Activated naive CD4-positive, alpha-beta T cell treated with anti-CD3 and anti-CD28 coated beads, Interleukin-2, amount 10 ng/mL, durations not matched to agents 7 days and 5 days (primary cell): Measurements from ENCODE around the gene DPYSL5.

Experiments used
- CTCF ChIA-PET: fragments of 350-600 bp; sonication (Branson Sonifier 250); formaldehyde crosslinking; loops from one replicate; lab custom pipeline; 2021; ENCODE audit warnings: antibody characterized with exemption; lab: Charles Lee
- DNase-seq: peaks from one replicate; pipeline ENCODE4 v3.0.0-alpha.2; 2020
- H3K27ac Mint-ChIP-seq: one replicate; pipeline ENCODE4 v1.8.0; 2021; ENCODE audit warnings: mild to moderate bottlenecking, moderate library complexity, mixed read lengths
- H3K27me3 Mint-ChIP-seq: one replicate; pipeline ENCODE4 v1.8.0; 2021; ENCODE audit warnings: mild to moderate bottlenecking, mixed read lengths
- H3K36me3 Mint-ChIP-seq: one replicate; pipeline ENCODE4 v1.8.0; 2021; ENCODE audit warnings: mixed read lengths
- H3K4me1 Mint-ChIP-seq: one replicate; pipeline ENCODE4 v1.8.0; 2021; ENCODE audit warnings: mixed read lengths
- H3K4me3 Mint-ChIP-seq: one replicate; pipeline ENCODE4 v1.8.0; 2021; ENCODE audit warnings: mild to moderate bottlenecking, moderate library complexity, mixed read lengths
- H3K9me3 Mint-ChIP-seq: one replicate; pipeline ENCODE4 v1.8.0; 2021; ENCODE audit warnings: mixed read lengths

Gene DPYSL5

DNA sequence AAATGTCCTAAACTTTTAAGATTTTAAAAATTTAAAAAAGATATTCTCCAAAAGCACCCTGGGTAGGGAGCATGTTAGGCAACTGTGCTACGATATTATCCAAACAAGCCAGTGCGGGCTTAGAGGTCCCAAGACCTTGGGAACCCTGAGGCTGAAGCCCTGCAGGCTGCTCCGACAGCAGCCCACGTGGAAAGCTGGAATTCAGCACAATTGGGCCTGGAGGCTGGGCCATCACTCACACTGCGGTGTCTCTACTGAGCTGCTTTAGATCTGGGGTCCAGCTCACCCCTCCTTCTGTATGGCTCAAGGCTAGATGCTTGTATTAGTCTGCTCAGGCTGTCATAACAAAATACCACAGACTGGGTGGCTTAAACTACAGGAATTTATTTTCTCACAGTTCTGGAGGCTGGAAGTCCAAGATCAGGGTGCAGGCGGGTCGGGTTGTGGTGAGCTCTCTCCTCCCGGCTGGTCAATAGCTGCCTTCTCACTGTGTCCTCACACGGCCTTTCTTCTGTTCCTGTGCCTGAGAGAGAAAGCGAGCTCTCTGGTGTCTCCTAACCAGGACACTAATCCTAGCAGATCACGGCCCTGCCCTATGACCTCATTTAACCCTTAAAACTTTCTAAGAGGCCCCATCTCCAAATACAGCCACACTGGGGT, 42.5 kb downstream of the DPYSL5 start:
- no peaks in the 10 kb centered on the region for H3K9me3 Mint-ChIP-seq
- DNase-seq, result no peak
- no peaks in the 10 kb centered on the region for H3K36me3 Mint-ChIP-seq
- no peak overlapping the region for H3K4me3 Mint-ChIP-seq
- H3K4me1 Mint-ChIP-seq, result no peaks in the 10 kb centered on the region
- peaks cover 27% of the 10 kb centered on the region for H3K27me3 Mint-ChIP-seq
- H3K27ac Mint-ChIP-seq, result no peak overlapping the region
- CTCF ChIA-PET, result no interaction called here

DNA sequence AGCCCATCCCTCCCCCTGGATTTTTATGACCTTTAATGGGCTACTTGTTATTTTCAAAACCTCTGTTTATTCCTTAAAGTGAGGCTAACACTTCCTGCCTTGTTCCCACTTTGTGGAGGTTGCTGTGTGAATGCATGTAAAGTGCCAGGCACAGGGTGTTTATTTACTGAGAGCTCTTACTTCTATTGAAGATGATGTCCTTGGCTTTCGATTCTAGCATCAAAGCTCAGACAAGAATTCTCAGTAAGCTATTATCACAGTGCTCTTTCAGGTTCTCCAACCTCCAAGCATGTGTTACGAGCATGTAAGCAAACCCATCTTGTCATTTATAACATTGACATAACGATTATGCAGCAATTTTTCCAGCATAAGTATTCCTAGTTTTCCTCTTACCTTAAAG, 44.2 kb downstream of the DPYSL5 start:
- no peak overlapping the region for H3K27ac Mint-ChIP-seq
- no peaks in the 10 kb centered on the region for H3K36me3 Mint-ChIP-seq
- CTCF ChIA-PET, result no interaction called here
- no peak overlapping the region for H3K4me3 Mint-ChIP-seq
- DNase-seq, result no peak
- no peaks in the 10 kb centered on the region for H3K9me3 Mint-ChIP-seq
- no peaks in the 10 kb centered on the region for H3K4me1 Mint-ChIP-seq
- peaks cover 21% of the 10 kb centered on the region for H3K27me3 Mint-ChIP-seq

DNA sequence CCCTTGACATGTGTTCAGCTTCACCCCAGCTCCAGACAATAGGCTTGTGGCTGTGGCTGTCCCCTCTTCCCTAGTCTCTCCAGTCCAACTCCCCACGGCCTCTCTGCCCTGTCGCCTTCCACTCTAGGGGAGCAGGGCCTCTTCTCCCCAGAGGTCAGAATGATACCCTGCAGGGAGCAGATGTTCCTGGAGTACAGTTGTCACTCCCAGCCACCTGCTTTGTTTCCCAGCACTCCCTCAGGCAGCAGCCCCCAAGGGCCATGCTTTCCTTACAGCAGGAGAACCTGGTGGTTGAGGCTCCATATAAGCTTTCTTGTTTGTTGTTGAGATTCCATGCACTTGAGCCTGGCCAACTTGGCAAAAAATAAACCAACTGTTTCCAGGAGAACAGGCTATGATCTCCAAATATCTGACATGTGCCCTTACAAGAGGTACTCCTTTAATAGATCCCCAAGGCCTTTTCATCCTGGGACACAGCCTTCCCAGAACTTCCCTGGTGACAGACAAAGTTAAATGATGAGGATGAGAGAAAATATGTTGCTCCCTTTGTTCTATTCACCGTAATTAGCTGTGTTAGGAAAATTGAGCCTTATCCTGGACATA, 45.1 kb downstream of the DPYSL5 start:
- H3K4me1 Mint-ChIP-seq, result no peaks in the 10 kb centered on the region
- CTCF ChIA-PET, result no interaction called here
- H3K27me3 Mint-ChIP-seq, result peaks cover 21% of the 10 kb centered on the region
- H3K4me3 Mint-ChIP-seq, result no peak overlapping the region
- H3K36me3 Mint-ChIP-seq, result no peaks in the 10 kb centered on the region
- no peaks in the 10 kb centered on the region for H3K9me3 Mint-ChIP-seq
- no peak overlapping the region for H3K27ac Mint-ChIP-seq
- no peak for DNase-seq

DNA sequence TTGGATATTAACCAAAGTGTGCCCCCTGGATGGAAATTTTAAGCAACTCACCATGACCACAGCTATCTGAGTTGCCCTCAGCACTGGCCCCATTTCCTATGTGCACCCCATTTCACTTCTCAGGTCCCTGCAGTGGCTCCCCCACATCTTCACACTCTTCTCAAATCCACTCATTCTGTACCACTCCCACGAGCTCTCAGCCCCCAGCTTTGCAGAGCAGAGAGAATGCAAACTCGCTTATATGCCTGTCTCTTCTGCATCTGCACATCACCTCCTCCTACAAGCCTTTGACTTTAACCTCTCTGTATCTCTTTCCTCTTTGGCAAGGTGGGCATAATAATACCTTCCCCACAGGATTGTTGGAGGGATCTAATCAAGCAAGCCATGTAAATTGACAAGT, 46.2 kb downstream of the DPYSL5 start:
- H3K27me3 Mint-ChIP-seq, result peaks cover 18% of the 10 kb centered on the region
- H3K4me1 Mint-ChIP-seq, result no peaks in the 10 kb centered on the region
- no peaks in the 10 kb centered on the region for H3K36me3 Mint-ChIP-seq
- CTCF ChIA-PET, result no interaction called here
- DNase-seq, result no peak
- no peaks in the 10 kb centered on the region for H3K9me3 Mint-ChIP-seq
- no peak overlapping the region for H3K4me3 Mint-ChIP-seq
- no peak overlapping the region for H3K27ac Mint-ChIP-seq

DNA sequence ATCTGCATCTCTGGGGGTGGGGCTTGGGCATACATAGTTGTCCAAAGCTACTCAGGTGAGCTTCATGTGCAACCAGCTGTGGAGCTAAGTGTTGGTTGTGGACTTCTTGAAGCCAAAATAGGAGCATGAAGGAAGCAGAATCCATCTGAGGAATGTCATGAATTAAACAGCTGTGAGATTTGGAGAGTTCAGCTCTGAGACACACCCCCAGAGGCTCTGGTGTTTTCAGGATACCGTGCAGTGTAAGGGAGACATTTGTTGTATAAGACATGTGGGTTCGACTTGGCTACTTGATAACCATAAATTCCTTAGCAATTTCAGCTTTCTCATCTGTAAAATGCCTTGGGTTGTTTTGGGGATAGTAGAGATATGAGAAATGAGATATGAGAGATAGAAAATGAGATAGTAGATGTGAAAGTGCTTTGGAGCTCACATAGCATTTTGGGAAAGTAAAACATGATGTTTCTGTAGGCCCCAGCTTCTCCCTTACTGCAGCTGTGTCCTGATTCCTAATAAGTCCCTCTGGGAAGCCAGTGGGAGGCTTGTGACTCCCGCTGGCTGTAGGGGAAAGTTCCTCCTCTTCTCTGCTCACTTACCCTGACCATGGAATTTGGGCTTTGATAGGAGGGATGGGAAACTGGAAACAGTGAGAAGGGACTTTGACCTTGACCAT, 50.0 kb downstream of the DPYSL5 start:
- Mint-ChIP-seq H3K4me1 (no peaks in the 10 kb centered on the region), H3K27ac (no peak overlapping the region), H3K36me3 (no peaks in the 10 kb centered on the region), H3K4me3 (no peak overlapping the region), H3K27me3 (peaks cover 13% of the 10 kb centered on the region), H3K9me3 (no peaks in the 10 kb centered on the region)
- CTCF ChIA-PET, result no interaction called here
- DNase-seq, result no peak

DNA sequence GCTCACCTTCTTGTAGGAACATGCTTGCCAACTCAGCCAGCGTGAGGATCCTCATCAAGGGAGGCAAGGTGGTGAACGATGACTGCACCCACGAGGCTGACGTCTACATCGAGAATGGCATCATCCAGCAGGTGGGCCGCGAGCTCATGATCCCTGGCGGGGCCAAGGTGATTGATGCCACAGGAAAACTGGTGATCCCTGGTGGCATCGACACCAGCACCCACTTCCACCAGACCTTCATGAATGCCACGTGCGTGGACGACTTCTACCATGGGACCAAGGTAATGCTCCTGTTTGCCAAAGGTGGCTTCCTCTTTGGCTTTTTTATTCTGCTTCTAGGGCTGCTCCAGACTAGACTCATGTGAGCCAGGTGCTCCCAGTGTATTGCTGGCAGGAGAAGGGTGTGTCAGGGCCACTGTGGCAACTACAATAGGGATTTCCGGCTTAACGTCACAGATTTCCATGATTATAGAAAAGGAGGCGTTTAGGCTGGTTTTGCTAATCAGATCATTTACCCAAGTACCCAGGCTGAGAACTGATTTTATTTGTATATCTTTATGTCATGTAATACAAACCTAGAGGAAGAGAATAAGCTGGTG, 50.6 kb downstream of the DPYSL5 start:
- H3K4me1 Mint-ChIP-seq, result no peaks in the 10 kb centered on the region
- CTCF ChIA-PET, result no interaction called here
- H3K36me3 Mint-ChIP-seq, result no peaks in the 10 kb centered on the region
- peaks cover 12% of the 10 kb centered on the region for H3K27me3 Mint-ChIP-seq
- no peak overlapping the region for H3K27ac Mint-ChIP-seq
- no peaks in the 10 kb centered on the region for H3K9me3 Mint-ChIP-seq
- no peak overlapping the region for H3K4me3 Mint-ChIP-seq
- no peak for DNase-seq

DNA sequence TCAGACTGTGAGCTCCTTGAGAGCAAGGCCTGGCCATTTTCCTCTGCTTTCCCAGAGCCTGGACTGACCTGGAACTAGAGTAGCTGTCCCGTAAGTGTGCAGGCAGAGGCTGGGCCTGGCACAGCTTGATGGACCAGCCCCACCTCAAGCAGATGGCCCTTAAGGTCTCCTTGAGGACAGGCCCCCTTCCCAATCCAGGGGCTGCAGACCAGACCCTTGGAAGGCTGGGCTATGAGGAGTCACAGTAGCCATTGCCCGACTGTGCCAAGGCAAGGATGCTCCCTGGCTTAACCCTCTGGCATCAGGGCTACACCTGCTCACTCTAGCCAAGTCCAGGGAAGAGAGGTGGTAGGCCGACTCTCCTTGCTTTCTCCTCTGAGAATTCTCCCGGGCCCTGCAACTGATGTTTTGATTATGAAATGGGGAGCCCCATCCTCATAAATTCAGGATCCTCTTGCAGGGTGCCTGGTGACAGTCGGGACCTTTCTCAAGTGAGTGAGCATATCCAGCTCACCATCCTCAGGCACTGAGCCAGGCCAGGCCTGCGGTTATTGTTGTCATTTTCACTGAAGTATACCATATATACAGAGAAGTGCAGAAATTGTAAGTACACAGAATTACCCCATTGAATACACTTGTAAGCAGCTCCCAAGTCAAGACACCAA, 51.7 kb downstream of the DPYSL5 start:
- Mint-ChIP-seq H3K9me3 (no peaks in the 10 kb centered on the region), H3K4me3 (no peak overlapping the region), H3K36me3 (no peaks in the 10 kb centered on the region), H3K4me1 (no peaks in the 10 kb centered on the region), H3K27ac (no peak overlapping the region), H3K27me3 (peaks cover 8% of the 10 kb centered on the region)
- CTCF ChIA-PET, result interaction anchor here (0.8 kb wide), 1 partner anchor 23 kb away, joined by 3 read pairs; no protein-coding TSS in a partner anchor
- no peak for DNase-seq

DNA sequence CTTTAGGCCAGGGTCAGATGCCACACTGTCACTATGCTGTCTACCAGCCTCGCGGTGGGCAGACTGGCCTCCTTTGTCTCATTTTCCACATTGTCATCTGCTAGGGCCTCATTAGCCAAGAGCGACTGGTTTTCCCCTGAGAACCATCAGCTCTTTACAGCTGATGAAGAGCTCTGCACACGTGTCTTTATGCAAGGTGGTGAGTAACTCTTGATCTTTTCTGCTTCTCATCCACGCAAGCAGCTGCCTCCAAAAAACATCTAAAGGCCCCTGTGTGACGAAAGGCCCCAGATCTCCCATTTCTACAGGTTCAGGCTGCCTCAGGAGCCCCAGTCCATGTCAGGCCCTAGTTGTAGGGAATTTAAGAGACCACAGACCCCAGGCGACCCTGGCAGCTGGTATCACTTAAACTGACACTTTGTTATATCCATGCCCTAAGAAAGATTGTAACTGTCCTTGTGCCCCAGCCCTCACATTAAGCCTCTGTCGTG, 52.9 kb downstream of the DPYSL5 start:
- H3K27ac Mint-ChIP-seq, result no peak overlapping the region
- H3K36me3 Mint-ChIP-seq, result no peaks in the 10 kb centered on the region

DNA sequence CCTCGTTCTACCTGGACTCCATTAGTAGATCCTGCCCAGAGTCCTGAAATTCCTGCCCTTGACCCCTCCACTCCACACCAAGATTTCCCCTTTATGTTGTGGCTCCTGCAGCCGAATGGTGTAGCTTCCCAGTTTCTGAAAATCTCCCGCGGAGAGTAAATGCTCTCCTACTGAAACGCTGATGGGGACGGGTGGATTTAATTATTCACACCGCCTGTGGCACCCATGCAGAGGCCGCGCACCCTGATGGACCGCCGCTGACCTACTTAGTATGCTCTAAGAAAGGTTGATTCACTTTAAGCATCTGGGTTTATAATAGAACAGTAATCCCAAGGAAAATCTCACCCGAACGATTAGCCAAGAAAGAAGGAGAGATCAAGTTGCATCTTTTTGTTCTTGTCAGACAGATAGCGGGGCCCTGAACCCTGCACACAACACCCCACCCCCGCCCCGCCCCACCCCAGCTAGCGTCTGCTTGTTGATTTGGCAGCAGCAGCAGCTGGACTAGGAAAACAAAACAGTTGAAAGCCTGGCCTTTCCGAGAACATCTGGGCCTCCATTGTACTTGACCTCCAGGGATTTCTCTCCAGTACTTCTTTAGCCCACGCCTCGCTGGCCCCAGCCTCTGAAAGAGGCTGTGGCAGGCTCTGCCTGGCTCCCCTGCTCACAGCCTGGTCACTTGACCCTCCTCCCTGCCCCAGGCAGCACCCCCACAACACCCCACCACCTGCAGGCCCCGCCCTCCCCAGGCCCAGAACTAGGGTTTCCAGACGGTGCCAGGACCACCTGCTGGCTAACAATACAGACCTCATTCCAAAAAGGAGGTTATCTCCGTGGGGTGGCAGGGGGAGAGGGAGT, 53.6 kb downstream of the DPYSL5 start:
- H3K4me1 Mint-ChIP-seq, result no peaks in the 10 kb centered on the region
- CTCF ChIA-PET, result no interaction called here
- H3K4me3 Mint-ChIP-seq, result no peak overlapping the region
- no peaks in the 10 kb centered on the region for H3K9me3 Mint-ChIP-seq
- peaks cover 21% of the 10 kb centered on the region for H3K27me3 Mint-ChIP-seq
- no peak for DNase-seq
- H3K36me3 Mint-ChIP-seq, result no peaks in the 10 kb centered on the region
- no peak overlapping the region for H3K27ac Mint-ChIP-seq

More for the DNA sequence above, 52.9 kb downstream of the DPYSL5 start:
- Mint-ChIP-seq H3K4me3 (no peak overlapping the region), H3K27me3 (peaks cover 15% of the 10 kb centered on the region), H3K4me1 (no peaks in the 10 kb centered on the region), H3K9me3 (no peaks in the 10 kb centered on the region)
- DNase-seq, result no peak
- CTCF ChIA-PET, result no interaction called here

DNA sequence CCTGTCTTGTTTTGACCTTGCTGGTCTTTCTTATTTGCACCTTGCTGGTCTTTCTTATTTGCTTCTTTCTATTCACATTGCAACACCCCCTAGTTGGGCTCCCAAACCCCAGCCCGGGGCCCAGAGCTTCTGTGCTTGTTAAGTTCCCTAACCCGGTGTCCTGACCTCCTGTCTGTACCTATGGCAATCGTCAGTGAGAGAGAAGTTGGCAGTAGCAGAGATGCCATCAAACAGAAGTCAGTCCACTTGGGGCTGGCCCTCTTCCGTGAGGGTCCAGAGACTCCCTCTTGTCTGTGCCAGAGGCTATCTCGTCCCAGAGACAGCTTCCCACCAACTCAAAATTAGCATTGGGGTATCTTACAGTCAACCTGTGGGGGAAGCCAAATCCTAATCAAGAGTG, 55.7 kb downstream of the DPYSL5 start:
- Mint-ChIP-seq H3K36me3 (no peaks in the 10 kb centered on the region), H3K9me3 (no peaks in the 10 kb centered on the region), H3K4me1 (no peaks in the 10 kb centered on the region), H3K4me3 (no peak overlapping the region), H3K27ac (no peak overlapping the region), H3K27me3 (peaks cover 22% of the 10 kb centered on the region)
- CTCF ChIA-PET, result no interaction called here
- DNase-seq, result no peak

DNA sequence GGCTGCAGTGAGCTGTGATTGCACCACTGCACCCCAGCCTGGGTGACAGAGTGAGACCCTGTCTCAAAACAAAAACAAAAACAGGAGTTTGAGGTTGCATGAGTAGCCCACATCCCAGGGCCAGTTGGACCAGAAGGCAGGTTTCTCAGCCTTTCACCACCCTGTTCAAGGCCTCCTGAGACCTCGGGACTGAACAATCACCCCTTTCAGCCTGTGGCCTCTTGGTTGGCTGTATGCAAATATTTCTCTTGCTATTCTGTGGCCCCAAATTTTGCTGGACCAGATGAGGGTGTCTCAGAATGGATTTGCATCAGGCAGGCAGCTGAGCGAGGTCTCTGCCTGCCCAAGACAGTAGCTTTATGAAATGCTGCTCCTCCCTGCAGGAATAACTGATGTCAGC, 56.9 kb downstream of the DPYSL5 start:
- Mint-ChIP-seq H3K4me3 (no peak overlapping the region), H3K4me1 (no peaks in the 10 kb centered on the region), H3K36me3 (no peaks in the 10 kb centered on the region), H3K27ac (no peak overlapping the region), H3K9me3 (no peaks in the 10 kb centered on the region), H3K27me3 (peaks cover 17% of the 10 kb centered on the region)
- CTCF ChIA-PET, result no interaction called here
- no peak for DNase-seq

DNA sequence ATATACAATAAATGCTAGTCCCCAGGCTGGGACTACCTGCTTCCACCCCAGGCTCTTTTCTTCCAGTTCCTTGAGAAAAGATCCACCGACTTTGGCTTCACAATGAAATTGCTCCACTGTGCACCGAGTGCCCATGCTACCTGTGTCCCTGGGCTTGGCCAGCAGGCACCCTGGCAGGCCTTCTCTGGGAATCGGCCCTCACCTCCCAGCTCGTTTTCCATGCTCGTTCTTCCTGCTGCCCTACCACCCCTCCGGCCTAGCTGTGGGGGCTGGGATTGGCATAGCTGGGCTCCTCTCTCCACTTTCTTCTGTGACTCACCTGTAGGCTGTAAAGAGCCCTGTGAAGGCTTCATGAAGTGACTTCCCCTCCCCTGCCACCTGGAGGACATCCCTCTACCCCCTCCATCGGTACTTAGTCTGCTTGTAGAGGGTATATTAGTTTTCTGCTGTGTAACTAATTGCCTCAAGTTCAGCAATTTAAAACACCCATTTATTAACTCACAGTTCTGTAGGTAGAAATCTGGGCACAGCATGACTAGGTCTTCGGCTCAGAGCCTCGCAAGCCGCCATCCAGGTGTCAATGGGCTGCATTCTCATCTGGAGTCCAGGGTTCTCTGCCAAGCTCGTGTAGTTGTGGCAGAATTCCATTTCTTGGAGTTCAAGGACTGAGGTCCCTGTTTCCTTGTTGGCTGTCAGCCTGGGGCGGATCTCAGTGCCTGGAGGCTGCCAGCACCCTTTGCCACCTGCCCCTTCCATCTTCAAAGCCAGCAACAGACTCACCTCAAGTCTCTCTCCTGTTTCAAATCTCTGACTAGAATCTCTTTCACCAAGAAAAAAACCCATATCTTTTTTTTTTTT, 57.6 kb downstream of the DPYSL5 start:
- no peak for DNase-seq
- no peaks in the 10 kb centered on the region for H3K9me3 Mint-ChIP-seq
- peaks cover 17% of the 10 kb centered on the region for H3K27me3 Mint-ChIP-seq
- CTCF ChIA-PET, result no interaction called here
- no peak overlapping the region for H3K4me3 Mint-ChIP-seq
- H3K4me1 Mint-ChIP-seq, result no peaks in the 10 kb centered on the region
- no peaks in the 10 kb centered on the region for H3K36me3 Mint-ChIP-seq
- H3K27ac Mint-ChIP-seq, result no peak overlapping the region

DNA sequence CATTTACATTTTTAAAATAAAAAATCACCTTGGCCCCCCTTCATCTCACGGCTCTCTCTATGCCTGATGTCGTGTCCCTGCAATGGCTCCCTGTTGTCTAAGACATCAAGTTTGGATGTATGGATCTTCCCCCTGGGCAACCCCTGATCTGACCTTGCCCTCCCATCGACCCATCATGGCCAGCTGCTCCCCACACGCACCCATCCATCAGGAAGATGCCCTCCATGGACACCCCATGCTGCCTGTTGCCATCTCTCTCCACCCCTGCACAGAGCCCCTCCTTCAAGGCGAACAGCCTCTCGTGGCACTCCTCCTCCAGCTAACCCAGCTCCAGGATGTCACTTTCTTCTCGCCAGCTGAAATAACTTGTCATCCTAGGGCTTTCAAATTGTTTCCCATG, 59.5 kb downstream of the DPYSL5 start:
- Mint-ChIP-seq H3K36me3 (no peaks in the 10 kb centered on the region), H3K4me1 (no peaks in the 10 kb centered on the region), H3K27me3 (peaks cover 17% of the 10 kb centered on the region), H3K27ac (no peak overlapping the region), H3K4me3 (no peak overlapping the region), H3K9me3 (no peaks in the 10 kb centered on the region)
- CTCF ChIA-PET, result interaction anchor here (1.5 kb wide), 1 partner anchor 15 kb away, joined by 6 read pairs; no protein-coding TSS in a partner anchor
- no peak for DNase-seq
